ENCODE results near the gene EEF1AKMT2.

Gene EEF1AKMT2

GRCh38 chr10:124741281-124741921, 50.3 kb downstream of the EEF1AKMT2 start:
- DNase-seq (ENCODE audit: low read depth, low spot score): peak; percentile 62
- Histone ChIP-seq H3K4me1 (ENCODE audit: insufficient read depth, insufficient read length) (peaks cover 13% of the 10 kb centered on the region), H3K9me3 (ENCODE audit: insufficient read depth, low read length) (no peaks in the 10 kb centered on the region), H3K9ac (ENCODE audit: insufficient read length, low read depth) (no peak overlapping the region), H3K27me3 (ENCODE audit: insufficient read depth, insufficient read length) (no peaks in the 10 kb centered on the region), H3K36me3 (ENCODE audit: insufficient read depth, insufficient read length, low read length) (no peaks in the 10 kb centered on the region), H3K4me3 (ENCODE audit: insufficient read length, low read depth) (no peak overlapping the region)
- TF ChIP-seq SUZ12 (IDR thresholded peaks at IDR 0.05; ENCODE audit: extremely low read depth, insufficient read depth, insufficient read length) (no peak), ZNF274 (IDR thresholded peaks at IDR 0.05; ENCODE audit: low read depth, low read length) (no peak), YY1 (IDR thresholded peaks at IDR 0.05; ENCODE audit: insufficient read depth, insufficient read length) (no peak)

GRCh38 chr10:124740369-124741280, 51.1 kb downstream of the EEF1AKMT2 start:
- Histone ChIP-seq H3K27me3 (ENCODE audit: insufficient read depth, insufficient read length) (no peaks in the 10 kb centered on the region), H3K9ac (ENCODE audit: insufficient read length, low read depth) (peak overlapping the region; percentile 61), H3K4me3 (ENCODE audit: insufficient read length, low read depth) (no peak overlapping the region), H3K36me3 (ENCODE audit: insufficient read depth, insufficient read length, low read length) (peaks cover under 1% of the 10 kb centered on the region), H3K4me1 (ENCODE audit: insufficient read depth, insufficient read length) (peaks cover 13% of the 10 kb centered on the region), H3K9me3 (ENCODE audit: insufficient read depth, low read length) (no peaks in the 10 kb centered on the region)
- DNase-seq (ENCODE audit: low read depth, low spot score): no peak
- TF ChIP-seq SUZ12 (IDR thresholded peaks at IDR 0.05; ENCODE audit: extremely low read depth, insufficient read depth, insufficient read length): no peak

GRCh38 chr10:124739986-124740368, 51.7 kb downstream of the EEF1AKMT2 start:
- TF ChIP-seq SUZ12 (IDR thresholded peaks at IDR 0.05; ENCODE audit: extremely low read depth, insufficient read depth, insufficient read length) (no peak), ZNF274 (IDR thresholded peaks at IDR 0.05; ENCODE audit: low read depth, low read length) (no peak), YY1 (IDR thresholded peaks at IDR 0.05; ENCODE audit: insufficient read depth, insufficient read length) (no peak)
- Histone ChIP-seq H3K4me3 (ENCODE audit: insufficient read length, low read depth) (no peak overlapping the region), H3K27me3 (ENCODE audit: insufficient read depth, insufficient read length) (no peaks in the 10 kb centered on the region), H3K4me1 (ENCODE audit: insufficient read depth, insufficient read length) (peaks cover 13% of the 10 kb centered on the region), H3K36me3 (ENCODE audit: insufficient read depth, insufficient read length, low read length) (peaks cover 4% of the 10 kb centered on the region), H3K9ac (ENCODE audit: insufficient read length, low read depth) (no peak overlapping the region), H3K9me3 (ENCODE audit: insufficient read depth, low read length) (no peaks in the 10 kb centered on the region)
- no peak for DNase-seq (ENCODE audit: low read depth, low spot score)

GRCh38 chr10:124739119-124739921, 52.4 kb downstream of the EEF1AKMT2 start:
- DNase-seq (ENCODE audit: low read depth, low spot score): no peak
- TF ChIP-seq YY1 (IDR thresholded peaks at IDR 0.05; ENCODE audit: insufficient read depth, insufficient read length) (no peak), ZNF274 (IDR thresholded peaks at IDR 0.05; ENCODE audit: low read depth, low read length) (no peak), SUZ12 (IDR thresholded peaks at IDR 0.05; ENCODE audit: extremely low read depth, insufficient read depth, insufficient read length) (no peak)
- Histone ChIP-seq H3K9me3 (ENCODE audit: insufficient read depth, low read length) (no peaks in the 10 kb centered on the region), H3K4me3 (ENCODE audit: insufficient read length, low read depth) (no peak overlapping the region), H3K36me3 (ENCODE audit: insufficient read depth, insufficient read length, low read length) (peaks cover 11% of the 10 kb centered on the region), H3K9ac (ENCODE audit: insufficient read length, low read depth) (peak overlapping the region; percentile 36), H3K27me3 (ENCODE audit: insufficient read depth, insufficient read length) (no peaks in the 10 kb centered on the region), H3K4me1 (ENCODE audit: insufficient read depth, insufficient read length) (peaks cover 14% of the 10 kb centered on the region)

- no peak for DNase-seq (ENCODE audit: low read depth, low spot score)
- Histone ChIP-seq H3K4me3 (ENCODE audit: insufficient read length, low read depth) (no peak overlapping the region), H3K9ac (ENCODE audit: insufficient read length, low read depth) (no peak overlapping the region), H3K36me3 (ENCODE audit: insufficient read depth, insufficient read length, low read length) (peaks cover 14% of the 10 kb centered on the region), H3K9me3 (ENCODE audit: insufficient read depth, low read length) (no peaks in the 10 kb centered on the region), H3K4me1 (ENCODE audit: insufficient read depth, insufficient read length) (peaks cover 15% of the 10 kb centered on the region), H3K27me3 (ENCODE audit: insufficient read depth, insufficient read length) (no peaks in the 10 kb centered on the region)
- no peak for TF ChIP-seq YY1 (IDR thresholded peaks at IDR 0.05; ENCODE audit: insufficient read depth, insufficient read length)
- TF ChIP-seq SUZ12 (IDR thresholded peaks at IDR 0.05; ENCODE audit: extremely low read depth, insufficient read depth, insufficient read length): no peak
- no peak for TF ChIP-seq ZNF274 (IDR thresholded peaks at IDR 0.05; ENCODE audit: low read depth, low read length)
These were observed 53.2 kb downstream of the EEF1AKMT2 start for GRCh38 chr10:124738441-124738840.

GRCh38 chr10:124737708-124738107, 54.0 kb downstream of the EEF1AKMT2 start:
- no peaks in the 10 kb centered on the region for H3K27me3 ChIP-seq (ENCODE audit: insufficient read depth, insufficient read length)
- H3K9ac ChIP-seq (ENCODE audit: insufficient read length, low read depth): peak overlapping the region; percentile 45

More at GRCh38 chr10:124737708-124738107, 54.0 kb downstream of the EEF1AKMT2 start:
- no peak for DNase-seq (ENCODE audit: low read depth, low spot score)
- Histone ChIP-seq H3K36me3 (ENCODE audit: insufficient read depth, insufficient read length, low read length) (peaks cover 18% of the 10 kb centered on the region), H3K4me1 (ENCODE audit: insufficient read depth, insufficient read length) (peaks cover 18% of the 10 kb centered on the region), H3K4me3 (ENCODE audit: insufficient read length, low read depth) (no peak overlapping the region), H3K9me3 (ENCODE audit: insufficient read depth, low read length) (no peaks in the 10 kb centered on the region)
- TF ChIP-seq SUZ12 (IDR thresholded peaks at IDR 0.05; ENCODE audit: extremely low read depth, insufficient read depth, insufficient read length) (no peak), YY1 (IDR thresholded peaks at IDR 0.05; ENCODE audit: insufficient read depth, insufficient read length) (no peak), ZNF274 (IDR thresholded peaks at IDR 0.05; ENCODE audit: low read depth, low read length) (no peak)

Measured in NT2/D1 (cell line).